OCI-LY1 (cell line): Measurements from ENCODE around the gene GABRQ.
"Not testable (repeated sequence)": the region's sequence is repeated elsewhere in the genome, so short reads cannot be mapped to it uniquely, and the experiment has no call there.

Source experiments
- H2AFZ ChIP-seq: fragments of 200-600 bp; sonication (generic), shearing (Covaris generic); 2 replicates; pipeline ENCODE4 v1.6.0; 2014; ENCODE audit warnings: antibody characterized with exemption, mild to moderate bottlenecking, low read length
- H3F3A ChIP-seq: fragments of 200-600 bp; sonication (generic), shearing (Covaris generic); 2 replicates; pipeline ENCODE4 v1.6.0; 2014; ENCODE audit warnings: mild to moderate bottlenecking, antibody characterized with exemption, low read length, moderate library complexity; ENCODE audit not compliant: insufficient read depth
- H3K27ac ChIP-seq: fragments of 200-600 bp; sonication (generic); 2 replicates; pipeline ENCODE4 v1.5.1; 2014; ENCODE audit warnings: low read length, mixed run types, mild to moderate bottlenecking, low read depth; ENCODE audit not compliant: poor library complexity, severe bottlenecking
- H3K27me3 ChIP-seq: fragments of 200-600 bp; sonication (generic); 2 replicates; pipeline ENCODE4 v1.6.0; 2014; ENCODE audit warnings: antibody characterized with exemption, mild to moderate bottlenecking, low read length, moderate library complexity; ENCODE audit not compliant: insufficient read depth
- H3K36me3 ChIP-seq: fragments of 200-600 bp; sonication (generic); 2 replicates; pipeline ENCODE4 v1.6.1; 2014; ENCODE audit warnings: mild to moderate bottlenecking, antibody characterized with exemption, low read length, moderate library complexity, mixed read lengths; ENCODE audit not compliant: insufficient read depth
- H3K4me1 ChIP-seq: fragments of 200-600 bp; sonication (generic); 2 replicates; pipeline ENCODE4 v1.5.1; 2014; ENCODE audit warnings: mild to moderate bottlenecking, low read length, moderate library complexity; ENCODE audit not compliant: insufficient read depth, severe bottlenecking
- H3K4me2 ChIP-seq: fragments of 200-600 bp; sonication (generic), shearing (Covaris generic); 2 replicates; pipeline ENCODE4 v1.6.1; 2014; ENCODE audit warnings: low read length
- H3K4me3 ChIP-seq: fragments of 200-600 bp; sonication (generic); 2 replicates; pipeline ENCODE4 v1.5.1; 2014; ENCODE audit warnings: low read length, low read depth, mild to moderate bottlenecking, mixed read lengths; ENCODE audit not compliant: poor library complexity, severe bottlenecking
- H3K79me2 ChIP-seq: fragments of 200-600 bp; shearing (Covaris generic); 2 replicates; pipeline ENCODE4 v1.6.1; 2016; ENCODE audit warnings: mixed run types, low read length, mixed read lengths; ENCODE audit not compliant: insufficient read depth
- H3K9ac ChIP-seq: fragments of 200-600 bp; sonication (generic), shearing (Covaris generic); 2 replicates; pipeline ENCODE4 v1.6.1; 2014; ENCODE audit warnings: mild to moderate bottlenecking, low read length, mixed read lengths
- H3K9me2 ChIP-seq: fragments of 200-600 bp; sonication (generic), shearing (Covaris generic); 2 replicates; pipeline ENCODE4 v1.6.1; 2014; ENCODE audit warnings: low read depth, mild to moderate bottlenecking, low read length, mixed read lengths
- H3K9me3 ChIP-seq: fragments of 200-600 bp; shearing (Covaris generic); 2 replicates; pipeline ENCODE4 v1.6.1; 2014; ENCODE audit warnings: low read length, mixed read lengths
- H4K20me1 ChIP-seq: fragments of 200-600 bp; sonication (generic), shearing (Covaris generic); 2 replicates; pipeline ENCODE4 v1.6.0; 2016; ENCODE audit warnings: mild to moderate bottlenecking, low read length; ENCODE audit not compliant: insufficient read depth
- EZH2 ChIP-seq: fragments of 200-600 bp; sonication (generic), shearing (Covaris generic); IDR thresholded peaks from 2 replicates; pipeline ENCODE4 v1.8.0; 2017; ENCODE audit warnings: borderline replicate concordance, mixed run types, mild to moderate bottlenecking, antibody characterized with exemption, low read length, moderate library complexity, mixed read lengths
- TF ChIP-seq, protein P1 (sequence below): fragments of 200-600 bp; sonication (generic), shearing (Covaris generic); IDR thresholded peaks from 2 replicates; pipeline ENCODE4 v1.5.1; 2017; ENCODE audit warnings: mild to moderate bottlenecking, antibody characterized with exemption, low read length, moderate library complexity, mixed read lengths

Gene GABRQ

DNA sequence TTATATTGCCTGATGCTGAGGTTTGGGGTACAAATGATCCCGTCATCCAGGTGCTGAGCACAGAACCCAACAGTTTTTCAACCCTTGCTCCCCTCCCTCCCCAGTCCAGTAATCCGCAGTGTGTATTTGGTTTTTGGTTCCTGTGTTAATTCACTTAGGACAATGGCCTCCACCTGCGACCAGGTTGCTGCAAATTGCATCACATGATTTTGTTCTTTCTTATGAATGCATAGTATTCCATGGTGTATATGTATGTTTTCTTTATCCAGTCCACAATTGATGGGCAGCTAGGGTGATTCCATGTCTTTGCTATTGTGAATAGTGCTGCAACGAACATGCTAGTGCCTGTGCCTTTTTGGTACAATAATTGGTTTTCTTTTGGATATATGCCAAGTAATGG is 25.4 kb downstream of the GABRQ start:
- Histone ChIP-seq H3K9me2 (no peaks in the 10 kb centered on the region), H3K27me3 (no peaks in the 10 kb centered on the region)

DNA sequence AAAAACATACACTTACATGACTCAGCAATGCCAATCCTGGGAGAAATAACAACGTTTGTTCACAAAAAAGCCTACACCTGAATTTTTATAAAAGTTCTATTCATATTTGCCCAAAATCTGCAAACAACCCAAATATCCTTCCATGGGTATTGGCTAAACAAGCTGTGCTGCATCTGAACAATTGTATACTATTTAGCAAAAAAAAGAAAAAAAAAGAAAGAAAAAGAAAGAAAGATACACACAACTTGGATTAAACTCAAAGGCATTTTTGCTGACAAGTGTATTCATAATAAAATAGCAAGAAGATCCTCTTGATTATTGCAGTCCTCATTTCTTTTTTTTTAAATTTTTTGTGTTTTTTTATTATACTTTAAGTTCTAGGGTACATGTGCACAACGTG is 36.4 kb downstream of the GABRQ start:
- no peaks in the 10 kb centered on the region for H3K27me3 ChIP-seq
- no peak overlapping the region for H3K4me2 ChIP-seq
- no peak overlapping the region for H3K4me3 ChIP-seq
- no peaks in the 10 kb centered on the region for H4K20me1 ChIP-seq
- H3F3A ChIP-seq = no peaks in the 10 kb centered on the region
- H3K36me3 ChIP-seq = no peaks in the 10 kb centered on the region
- no peak overlapping the region for H2AFZ ChIP-seq
- H3K9me3 ChIP-seq = no peaks in the 10 kb centered on the region
- H3K27ac ChIP-seq = no peak overlapping the region
- TF ChIP-seq, protein P1, sequence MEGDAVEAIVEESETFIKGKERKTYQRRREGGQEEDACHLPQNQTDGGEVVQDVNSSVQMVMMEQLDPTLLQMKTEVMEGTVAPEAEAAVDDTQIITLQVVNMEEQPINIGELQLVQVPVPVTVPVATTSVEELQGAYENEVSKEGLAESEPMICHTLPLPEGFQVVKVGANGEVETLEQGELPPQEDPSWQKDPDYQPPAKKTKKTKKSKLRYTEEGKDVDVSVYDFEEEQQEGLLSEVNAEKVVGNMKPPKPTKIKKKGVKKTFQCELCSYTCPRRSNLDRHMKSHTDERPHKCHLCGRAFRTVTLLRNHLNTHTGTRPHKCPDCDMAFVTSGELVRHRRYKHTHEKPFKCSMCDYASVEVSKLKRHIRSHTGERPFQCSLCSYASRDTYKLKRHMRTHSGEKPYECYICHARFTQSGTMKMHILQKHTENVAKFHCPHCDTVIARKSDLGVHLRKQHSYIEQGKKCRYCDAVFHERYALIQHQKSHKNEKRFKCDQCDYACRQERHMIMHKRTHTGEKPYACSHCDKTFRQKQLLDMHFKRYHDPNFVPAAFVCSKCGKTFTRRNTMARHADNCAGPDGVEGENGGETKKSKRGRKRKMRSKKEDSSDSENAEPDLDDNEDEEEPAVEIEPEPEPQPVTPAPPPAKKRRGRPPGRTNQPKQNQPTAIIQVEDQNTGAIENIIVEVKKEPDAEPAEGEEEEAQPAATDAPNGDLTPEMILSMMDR = no peak
- no peak for TF ChIP-seq EZH2
- H3K9ac ChIP-seq = no peak overlapping the region
- no peaks in the 10 kb centered on the region for H3K4me1 ChIP-seq
- H3K9me2 ChIP-seq = no peaks in the 10 kb centered on the region
- H3K79me2 ChIP-seq = no peaks in the 10 kb centered on the region

More for the DNA sequence above, 25.4 kb downstream of the GABRQ start:
- no peak overlapping the region for H3K4me2 ChIP-seq
- no peaks in the 10 kb centered on the region for H4K20me1 ChIP-seq
- no peak overlapping the region for H2AFZ ChIP-seq
- no peak overlapping the region for H3K9ac ChIP-seq
- H3K9me3 ChIP-seq = no peaks in the 10 kb centered on the region
- no peaks in the 10 kb centered on the region for H3K36me3 ChIP-seq
- TF ChIP-seq, protein P1 = no peak
- TF ChIP-seq EZH2 = no peak
- H3K4me3 ChIP-seq = no peak overlapping the region
- no peak overlapping the region for H3K27ac ChIP-seq
- H3F3A ChIP-seq = no peaks in the 10 kb centered on the region
- H3K79me2 ChIP-seq = no peaks in the 10 kb centered on the region
- no peaks in the 10 kb centered on the region for H3K4me1 ChIP-seq

DNA sequence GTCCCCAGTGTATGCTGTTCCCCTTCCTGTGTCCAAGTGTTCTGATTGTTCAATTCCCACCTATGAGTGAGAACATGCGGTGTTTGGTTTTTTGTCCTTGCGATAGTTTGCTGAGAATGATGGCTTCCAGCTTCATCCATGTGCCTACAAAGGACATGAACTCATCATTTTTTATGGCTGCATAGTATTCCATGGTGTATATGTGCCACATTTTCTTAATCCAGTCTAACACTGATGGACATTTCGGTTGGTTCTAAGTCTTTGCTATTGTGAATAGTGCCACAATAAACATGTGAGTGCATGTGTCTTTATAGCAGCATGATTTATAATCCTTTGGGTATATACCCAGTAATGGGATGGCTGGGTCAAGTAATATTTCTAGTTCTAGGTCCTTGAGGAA is 37.0 kb downstream of the GABRQ start:
- H3K4me2 ChIP-seq, H3K9me3 ChIP-seq, H3K9me2 ChIP-seq, H3K27me3 ChIP-seq, H3K4me1 ChIP-seq, H3K4me3 ChIP-seq, H3K79me2 ChIP-seq, H3K9ac ChIP-seq, H3F3A ChIP-seq, H2AFZ ChIP-seq, H3K36me3 ChIP-seq, H3K27ac ChIP-seq, H4K20me1 ChIP-seq: not testable (repeated sequence)

DNA sequence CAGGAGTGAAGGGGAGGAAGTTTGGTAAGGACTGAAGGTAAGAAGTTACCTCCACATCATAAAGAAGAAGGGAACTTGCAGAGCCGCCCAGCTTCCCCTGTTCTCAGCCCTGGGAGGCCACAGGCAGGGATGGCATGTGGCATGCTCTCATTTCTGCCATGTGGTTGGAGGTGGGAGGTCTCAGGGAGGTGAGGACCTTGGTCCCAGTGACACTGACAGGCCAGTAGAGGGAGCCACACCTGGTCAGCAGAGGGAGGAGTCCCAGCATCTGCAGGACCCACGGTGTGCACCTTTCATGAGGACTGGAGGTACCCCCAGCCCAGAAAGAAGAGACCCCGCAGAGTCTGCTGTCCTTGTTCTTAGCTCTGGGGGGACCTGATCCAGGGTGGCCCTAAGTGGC is 43.3 kb downstream of the GABRQ start:
- not testable (repeated sequence) for H3K27me3 ChIP-seq, H2AFZ ChIP-seq, H3K4me2 ChIP-seq, H3K9me2 ChIP-seq, H3K27ac ChIP-seq, H3K4me1 ChIP-seq, H4K20me1 ChIP-seq, H3K9ac ChIP-seq, H3K9me3 ChIP-seq, H3K36me3 ChIP-seq, H3F3A ChIP-seq, H3K4me3 ChIP-seq, H3K79me2 ChIP-seq

DNA sequence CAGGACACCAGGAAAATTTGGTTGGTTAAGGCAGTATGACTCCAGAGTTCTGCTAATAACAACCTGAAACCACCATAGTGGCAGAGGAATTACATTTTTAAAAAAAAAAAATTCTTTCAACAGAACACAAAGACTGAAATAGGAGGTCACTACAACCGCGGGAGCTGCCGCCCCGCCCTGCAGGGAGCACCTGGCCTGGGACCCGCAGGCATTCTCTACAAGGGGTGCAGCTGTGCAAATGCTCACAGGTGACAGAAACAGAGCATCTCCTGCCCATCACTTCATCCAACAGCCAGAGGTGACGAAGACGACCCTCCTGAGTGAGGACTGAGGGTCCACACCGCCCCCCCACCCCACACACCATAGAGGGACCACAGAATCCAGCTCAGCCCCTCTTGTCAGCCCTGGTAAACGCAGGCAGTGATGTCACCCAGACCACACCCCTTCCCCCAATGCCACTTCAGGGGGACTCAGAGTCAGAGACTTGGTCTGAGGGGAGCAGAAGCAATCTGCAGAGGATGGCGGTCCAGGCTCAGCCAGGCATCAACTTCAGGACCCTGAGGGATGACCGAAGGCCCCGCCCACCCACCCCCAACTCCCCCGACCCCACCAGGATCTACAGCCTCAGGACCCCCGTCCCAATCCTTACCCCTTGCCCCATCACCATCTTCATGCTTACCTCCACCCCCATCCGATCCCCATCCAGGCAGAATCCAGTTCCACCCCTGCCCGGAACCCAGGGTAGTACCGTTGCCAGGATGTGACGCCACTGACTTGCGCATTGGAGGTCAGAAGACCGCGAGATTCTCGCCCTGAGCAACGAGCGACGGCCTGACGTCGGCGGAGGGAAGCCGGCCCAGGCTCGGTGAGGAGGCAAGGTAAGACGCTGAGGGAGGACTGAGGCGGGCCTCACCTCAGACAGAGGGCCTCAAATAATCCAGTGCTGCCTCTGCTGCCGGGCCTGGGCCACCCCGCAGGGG is 60.5 kb downstream of the GABRQ start, which contains the start of gene MAGEA3:
Gene MAGEA3, plus strand, starts transcription at position 843 of the 980 bp plus-strand sequence. CDS start 2,039 bp downstream, outside the sequence.
- H4K20me1 ChIP-seq, H3K4me1 ChIP-seq, H3F3A ChIP-seq, H3K79me2 ChIP-seq, H3K9ac ChIP-seq, H3K36me3 ChIP-seq, H3K4me3 ChIP-seq, H3K9me3 ChIP-seq, H2AFZ ChIP-seq, H3K9me2 ChIP-seq, H3K27ac ChIP-seq, H3K27me3 ChIP-seq, H3K4me2 ChIP-seq: not testable (repeated sequence)

DNA sequence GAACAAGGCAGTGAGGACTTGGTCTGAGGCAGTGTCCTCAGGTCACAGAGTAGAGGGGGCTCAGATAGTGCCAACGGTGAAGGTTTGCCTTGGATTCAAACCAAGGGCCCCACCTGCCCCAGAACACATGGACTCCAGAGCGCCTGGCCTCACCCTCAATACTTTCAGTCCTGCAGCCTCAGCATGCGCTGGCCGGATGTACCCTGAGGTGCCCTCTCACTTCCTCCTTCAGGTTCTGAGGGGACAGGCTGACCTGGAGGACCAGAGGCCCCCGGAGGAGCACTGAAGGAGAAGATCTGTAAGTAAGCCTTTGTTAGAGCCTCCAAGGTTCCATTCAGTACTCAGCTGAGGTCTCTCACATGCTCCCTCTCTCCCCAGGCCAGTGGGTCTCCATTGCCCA is 62.7 kb downstream of the GABRQ start:
- not testable (repeated sequence) for H3K79me2 ChIP-seq, H3K27ac ChIP-seq, H3K4me1 ChIP-seq, H3K4me2 ChIP-seq, H3K9me2 ChIP-seq, H3K9me3 ChIP-seq, H4K20me1 ChIP-seq, H3F3A ChIP-seq, H3K36me3 ChIP-seq, H3K9ac ChIP-seq, H3K4me3 ChIP-seq, H3K27me3 ChIP-seq, H2AFZ ChIP-seq
